Lung (tissue), 12 donors: ENCODE results near the gene GRID2. TPM values are rescaled to one million over a fixed set of nuclear protein-coding genes. Genes with fewer than 3 reads are reported as not detected.

Source experiments
- ATAC-seq: fragments of 200-7000 bp; cut with Tn5 transposase; one replicate; pipeline ENCODE4 v1.9.1; 2020; ENCODE audit warnings: moderate number of reproducible peaks; ENCODE audit not compliant: insufficient read depth, low FRiP score
- DNase-seq, 3 donors: peaks; one replicate each; pipeline ENCODE4 v3.0.0-alpha.2; 2013 to 2017
- H3K27ac ChIP-seq, 2 donors: one replicate each; pipeline ENCODE4 v1.5.1; 2013; ENCODE audit warnings: mild to moderate bottlenecking in 2 of 2, moderate library complexity in 2 of 2, control low read depth in 1 of 2, inconsistent platforms in 1 of 2, low read depth in 1 of 2, low read length in 1 of 2
- H3K27me3 ChIP-seq, 3 donors: one replicate each; pipeline ENCODE4 v1.5.1; 2013; ENCODE audit warnings: low read length in 2 of 3; ENCODE audit not compliant: control insufficient read depth in 3 of 3, insufficient read depth in 3 of 3
- H3K36me3 ChIP-seq, 4 donors: one replicate each; pipeline ENCODE4 v1.5.1; 2013; ENCODE audit warnings: low read length in 4 of 4, mild to moderate bottlenecking in 1 of 4, moderate library complexity in 1 of 4; ENCODE audit not compliant: control insufficient read depth in 4 of 4, insufficient read depth in 4 of 4
- H3K4me1 ChIP-seq, 5 donors: one replicate each; pipeline ENCODE4 v1.5.1; 2013; ENCODE audit warnings: low read length in 5 of 5, mild to moderate bottlenecking in 2 of 5, moderate library complexity in 1 of 5; ENCODE audit not compliant: control insufficient read depth in 5 of 5, insufficient read depth in 5 of 5
- H3K4me3 ChIP-seq: one replicate; pipeline ENCODE4 v1.5.1; 2013; ENCODE audit warnings: mild to moderate bottlenecking, control low read depth, moderate library complexity
- H3K9ac ChIP-seq, 2 donors: one replicate each; pipeline ENCODE4 v1.5.1; 2013; ENCODE audit warnings: low read length in 2 of 2, control low read depth in 1 of 2; ENCODE audit not compliant: insufficient read depth in 1 of 2
- H3K9me3 ChIP-seq, 4 donors: one replicate each; pipeline ENCODE4 v1.5.1; 2013; ENCODE audit warnings: low read length in 3 of 4, mild to moderate bottlenecking in 1 of 4, moderate library complexity in 1 of 4; ENCODE audit not compliant: control insufficient read depth in 4 of 4, insufficient read depth in 3 of 4
- WGBS, 2 donors: extraction: QIAGEN DNeasy Blood & Tissue Kit; methylation state at CpG; one replicate each; pipeline ENCODE4 v1.1.7; 2013; 5-methylcytosine and 5-hydroxymethylcytosine counted together
- polyA plus RNA-seq, 2 donors: library from polyadenylated mRNA; stranded (reverse); fragments of 200-250 nt; gene quantifications; one replicate each; pipeline ENCODE4 v1.2.1, GENCODE V29; 2013
- total RNA-seq, 2 donors: library from RNA; depleted of rRNA in 1 of 2; stranded (reverse); fragments of >200 nt in 1 of 2; gene quantifications; one replicate each; pipeline ENCODE4 v1.2.1, GENCODE V29; 2014 to 2021
- TF ChIP-seq, protein P1 (sequence below): IDR thresholded peaks from 2 replicates; pipeline ENCODE4 v1.5.1; 2012; ENCODE audit warnings: mild to moderate bottlenecking; ENCODE audit errors: control extremely low read depth, extremely low read depth
- donor health status: control.
- donor health status: control.
- donor health status: Bipolar disorder and iron deficiency.
- donor health status: healthy.
- donor health status: DM: yes; HTN: yes; CAD: no.

Gene GRID2
- total and polyA plus RNA-seq, 4 donors, result 0.09 to 1.3 TPM; not detected in 2

DNA sequence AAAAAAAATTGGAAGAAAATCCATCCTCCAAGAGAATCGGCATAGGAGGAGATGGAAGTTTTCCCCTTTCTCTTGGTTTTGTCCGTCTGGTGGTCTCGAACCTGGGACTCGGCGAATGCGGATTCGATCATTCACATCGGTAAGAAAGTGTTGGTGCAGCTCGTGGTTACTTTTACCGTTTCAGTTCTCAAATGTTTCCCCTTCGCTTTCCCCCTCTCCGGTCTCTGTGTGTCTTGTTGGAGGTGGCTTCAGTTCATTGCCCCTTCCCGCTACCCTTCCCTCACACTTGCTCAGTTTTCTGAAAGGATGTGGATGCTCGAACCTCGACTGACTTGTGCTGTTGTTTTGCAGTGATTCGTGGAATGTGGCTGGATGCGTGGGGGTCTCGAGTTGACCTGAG lies 840 bp downstream of the GRID2 start:
- Histone ChIP-seq H3K4me1 (peaks cover 0 to 18% (median 5%) of the 10 kb centered on the region in 5 donors), H3K27ac (no peak overlapping the region), H3K27me3 (peaks cover 0 to 48% (median 40%) of the 10 kb centered on the region in 3 donors), H3K9ac (peak overlapping the region in 1 of 2 donors; percentile 14), H3K36me3 (no peaks in the 10 kb centered on the region), H3K4me3 (no peak overlapping the region), H3K9me3 (peaks cover 0 to 4% (median 0%) of the 10 kb centered on the region in 4 donors)
- peak; percentile 18 to 43 (median 25) for DNase-seq
- TF ChIP-seq, protein P1, sequence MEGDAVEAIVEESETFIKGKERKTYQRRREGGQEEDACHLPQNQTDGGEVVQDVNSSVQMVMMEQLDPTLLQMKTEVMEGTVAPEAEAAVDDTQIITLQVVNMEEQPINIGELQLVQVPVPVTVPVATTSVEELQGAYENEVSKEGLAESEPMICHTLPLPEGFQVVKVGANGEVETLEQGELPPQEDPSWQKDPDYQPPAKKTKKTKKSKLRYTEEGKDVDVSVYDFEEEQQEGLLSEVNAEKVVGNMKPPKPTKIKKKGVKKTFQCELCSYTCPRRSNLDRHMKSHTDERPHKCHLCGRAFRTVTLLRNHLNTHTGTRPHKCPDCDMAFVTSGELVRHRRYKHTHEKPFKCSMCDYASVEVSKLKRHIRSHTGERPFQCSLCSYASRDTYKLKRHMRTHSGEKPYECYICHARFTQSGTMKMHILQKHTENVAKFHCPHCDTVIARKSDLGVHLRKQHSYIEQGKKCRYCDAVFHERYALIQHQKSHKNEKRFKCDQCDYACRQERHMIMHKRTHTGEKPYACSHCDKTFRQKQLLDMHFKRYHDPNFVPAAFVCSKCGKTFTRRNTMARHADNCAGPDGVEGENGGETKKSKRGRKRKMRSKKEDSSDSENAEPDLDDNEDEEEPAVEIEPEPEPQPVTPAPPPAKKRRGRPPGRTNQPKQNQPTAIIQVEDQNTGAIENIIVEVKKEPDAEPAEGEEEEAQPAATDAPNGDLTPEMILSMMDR, result no peak
- WGBS, 2 donors, result 2 to 3% methylated on average over 18 of the region's 18 CpGs
- ATAC-seq, result no peak

DNA sequence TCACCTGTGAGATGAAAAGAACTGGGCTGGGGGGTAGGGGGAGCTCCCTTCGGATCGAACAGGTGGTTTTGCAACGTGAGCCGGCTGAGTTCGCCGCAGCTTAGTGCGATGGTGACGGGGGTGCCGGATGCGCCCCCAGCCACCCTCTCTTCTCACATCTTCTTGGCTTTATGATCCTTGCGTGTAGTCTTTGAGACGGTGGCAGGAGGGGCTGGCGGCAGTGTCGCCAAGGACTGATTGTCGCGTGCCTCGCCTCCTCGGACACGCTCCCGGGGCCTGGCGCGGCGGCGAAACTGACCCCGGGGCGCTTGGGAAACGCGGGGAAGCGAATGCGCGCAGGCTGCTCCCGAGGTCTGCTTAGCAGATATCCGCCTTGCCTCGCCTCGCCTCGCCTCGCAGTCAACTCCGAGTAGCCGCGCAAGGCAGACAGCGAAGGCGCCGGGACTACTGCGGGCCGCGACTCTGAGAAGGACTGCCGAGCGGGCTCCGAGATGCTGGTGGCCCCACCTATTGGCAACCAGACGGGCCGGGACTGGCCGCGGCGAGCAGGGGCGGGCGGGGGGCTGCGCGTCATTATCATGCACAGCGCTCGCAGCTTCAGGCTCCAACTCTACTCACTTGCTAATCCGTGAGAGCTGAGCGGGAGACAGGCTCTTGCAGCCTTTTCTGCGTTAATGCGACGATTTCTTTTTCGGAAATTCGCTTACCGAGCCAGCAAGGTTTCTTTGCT lies 1.5 kb downstream of the GRID2 start:
- ATAC-seq, result peak; percentile 36
- Histone ChIP-seq H3K36me3 (no peaks in the 10 kb centered on the region), H3K9ac (peak overlapping the region in 1 of 2 donors; percentile 55), H3K4me1 (peaks cover 0 to 18% (median 5%) of the 10 kb centered on the region in 5 donors), H3K4me3 (no peak overlapping the region), H3K27ac (no peak overlapping the region), H3K27me3 (peaks cover 0 to 45% (median 38%) of the 10 kb centered on the region in 3 donors), H3K9me3 (peaks cover 0 to 4% (median 0%) of the 10 kb centered on the region in 4 donors)
- TF ChIP-seq, protein P1, result no peak
- WGBS, 2 donors, result 1 to 2% methylated on average over 62 to 68 of the region's 68 CpGs
- DNase-seq, result peak; percentile 72 to 77 (median 73)

DNA sequence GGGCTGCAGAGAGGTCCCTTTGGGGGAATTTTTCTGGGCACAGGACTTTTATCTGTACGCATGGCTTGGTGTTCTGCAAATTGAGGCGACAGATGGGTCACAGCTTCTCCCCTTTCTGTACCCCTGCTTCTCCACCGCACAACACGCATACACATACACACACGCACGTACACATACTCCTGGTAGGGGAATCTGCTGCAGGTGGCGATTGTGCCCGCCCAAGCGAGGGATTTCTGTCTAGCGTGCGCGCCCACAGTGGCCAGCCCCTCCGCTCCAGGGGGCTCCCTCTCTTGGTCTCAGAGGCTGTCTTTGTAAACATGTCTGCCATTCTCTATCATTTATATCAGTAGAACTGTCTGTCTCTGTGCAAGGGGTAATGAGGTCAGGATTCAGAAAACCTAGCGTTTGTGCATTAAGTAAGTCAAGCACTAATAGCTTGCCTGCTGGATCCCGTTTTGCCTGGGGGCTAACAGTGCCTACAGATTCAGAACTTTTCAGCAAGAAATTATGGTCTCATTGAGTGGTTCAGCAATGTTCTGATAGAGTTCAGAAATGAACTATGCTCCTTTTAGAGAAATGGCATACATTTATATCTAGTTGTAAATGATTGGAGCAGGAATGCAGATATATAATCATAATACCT lies 2.2 kb downstream of the GRID2 start:
- H3K27me3 ChIP-seq, result peaks cover 0 to 45% (median 38%) of the 10 kb centered on the region in 3 donors
- no peak for ATAC-seq
- no peak overlapping the region for H3K4me3 ChIP-seq
- 2 to 6% methylated on average over 15 of the region's 15 CpGs for WGBS, 2 donors
- peaks cover 0 to 18% (median 5%) of the 10 kb centered on the region in 5 donors for H3K4me1 ChIP-seq
- DNase-seq, result no peak
- no peaks in the 10 kb centered on the region for H3K36me3 ChIP-seq
- TF ChIP-seq, protein P1, result no peak
- H3K9me3 ChIP-seq, result peaks cover 0 to 4% (median 0%) of the 10 kb centered on the region in 4 donors
- H3K9ac ChIP-seq, result peak overlapping the region in 1 of 2 donors; percentile 55
- H3K27ac ChIP-seq, result no peak overlapping the region
